ENCODE results near the gene SOX6.

The SOX6 gene

GRCh38 chr11:15920856-15921629 lies 435.3 kb downstream of the SOX6 start:
- DNase-seq = no peak

- DNase-seq = no peak
Observed at GRCh38 chr11:15918674-15919073, 437.7 kb downstream of the SOX6 start.

GRCh38 chr11:15918212-15918611 lies 438.1 kb downstream of the SOX6 start:
- DNase-seq = no peak

All from NCI-H524 treated with DMSO at 0.1 percent for 48 hours (cell line).